Peyer's patch (tissue), 4 donors: ENCODE data around the gene SLC25A40.

Experiments
- CTCF ChIP-seq, 6 experiments: fragments of 450-650 bp in 4 of 6; fragments of 200-600 bp in 2 of 6; sonication (generic) in 1 of 6; IDR thresholded peaks; one replicate each; pipeline ENCODE4 v1.5.1; 2017 to 2019; ENCODE audit warnings: antibody characterized with exemption in 6 of 6, mild to moderate bottlenecking in 3 of 6, moderate library complexity in 1 of 6
- POLR2A ChIP-seq, 2 donors: fragments of 450-650 bp; IDR thresholded peaks; one replicate each; pipeline ENCODE4 v1.5.1; 2017; ENCODE audit warnings: antibody characterized with exemption in 2 of 2, mild to moderate bottlenecking in 2 of 2, moderate library complexity in 2 of 2

DNA sequence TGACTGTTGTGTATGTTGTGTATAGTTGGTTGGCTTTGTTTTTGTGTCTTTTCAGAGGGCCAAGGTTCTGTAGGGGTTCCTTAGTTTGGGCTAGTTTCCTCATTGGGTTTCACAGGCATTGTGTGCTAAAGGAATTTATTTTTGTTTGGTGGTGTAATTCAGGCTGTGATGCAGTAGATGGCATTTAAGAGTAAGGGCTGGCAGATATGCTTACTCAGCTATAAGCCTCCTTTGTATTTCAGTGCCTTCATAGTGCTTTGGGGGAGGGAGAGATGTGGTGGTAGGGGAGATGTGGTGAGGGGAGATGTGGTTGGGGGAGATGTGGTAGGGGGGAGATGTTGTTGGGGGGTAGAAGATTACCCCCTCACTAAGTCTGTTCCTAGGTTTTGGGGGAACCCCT, 91.7 kb downstream of the SLC25A40 start:
- TF ChIP-seq POLR2A (IDR thresholded peaks at IDR 0.05) (no peak), CTCF (IDR thresholded peaks at IDR 0.05) (no peak)
